Measurements from ENCODE around the gene REXO5. TPM values are rescaled to one million over a fixed set of nuclear protein-coding genes. Genes with fewer than 3 reads are reported as not detected.

The REXO5 gene
- total RNA-seq, 4 donors from 2014 or later = 2.2 to 6.9 (median 3.7) TPM

GRCh38 chr16:20782470-20782869, 23.9 kb upstream of the REXO5 start:
- Histone ChIP-seq H3K36me3 (peaks cover 0 to 14% of the 10 kb centered on the region in 2 donors), H3K4me3 (no peak overlapping the region), H3K27me3 (no peaks in the 10 kb centered on the region), H3K27ac (no peak overlapping the region), H3K9me3 (no peaks in the 10 kb centered on the region), H3K4me1 (no peaks in the 10 kb centered on the region)
- TF ChIP-seq POLR2AphosphoS5 (IDR thresholded peaks at IDR 0.05) (no peak), POLR2A (IDR thresholded peaks at IDR 0.05) (no peak), EP300 (IDR thresholded peaks at IDR 0.05) (no peak), CTCF (IDR thresholded peaks at IDR 0.05) (no peak)
- 92% methylated on average over 2 of the region's 2 CpGs; no CpG with 5 or more reads in 1 of the 2 donors for WGBS, 2 donors (ENCODE audit: low coverage in 1 of 2)
- ATAC-seq = no peak

GRCh38 chr16:20784204-20784603, 22.1 kb upstream of the REXO5 start:
- TF ChIP-seq POLR2A (IDR thresholded peaks at IDR 0.05) (no peak), EP300 (IDR thresholded peaks at IDR 0.05) (no peak), CTCF (IDR thresholded peaks at IDR 0.05) (no peak), POLR2AphosphoS5 (IDR thresholded peaks at IDR 0.05) (no peak)
- no peaks in the 10 kb centered on the region for H3K4me1 ChIP-seq
- H3K9me3 ChIP-seq = no peaks in the 10 kb centered on the region
- no peak for ATAC-seq
- H3K27ac ChIP-seq = no peak overlapping the region
- no peak overlapping the region for H3K4me3 ChIP-seq
- peaks cover 0 to 11% of the 10 kb centered on the region in 2 donors for H3K36me3 ChIP-seq
- H3K27me3 ChIP-seq = no peaks in the 10 kb centered on the region

- Histone ChIP-seq H3K36me3 (no peaks in the 10 kb centered on the region), H3K9me3 (no peaks in the 10 kb centered on the region), H3K4me3 (no peak overlapping the region), H3K4me1 (no peaks in the 10 kb centered on the region), H3K27ac (no peak overlapping the region), H3K27me3 (no peaks in the 10 kb centered on the region)
- TF ChIP-seq POLR2AphosphoS5 (IDR thresholded peaks at IDR 0.05) = no peak
- TF ChIP-seq EP300 (IDR thresholded peaks at IDR 0.05) = no peak
- TF ChIP-seq CTCF (IDR thresholded peaks at IDR 0.05) = no peak
- no peak for TF ChIP-seq POLR2A (IDR thresholded peaks at IDR 0.05)
- ATAC-seq = no peak
Observed at GRCh38 chr16:20789130-20789529, 17.2 kb upstream of the REXO5 start.

- TF ChIP-seq EP300 (IDR thresholded peaks at IDR 0.05) = no peak
- TF ChIP-seq POLR2A (IDR thresholded peaks at IDR 0.05) = no peak
- TF ChIP-seq POLR2AphosphoS5 (IDR thresholded peaks at IDR 0.05) = no peak
- TF ChIP-seq CTCF (IDR thresholded peaks at IDR 0.05) = no peak
- no peak for ATAC-seq
- no peaks in the 10 kb centered on the region for H3K9me3 ChIP-seq
- 69 to 73% methylated on average over 3 of the region's 5 CpGs for WGBS, 2 donors (ENCODE audit: low coverage in 1 of 2)
- peaks cover 0 to 15% of the 10 kb centered on the region in 2 donors for H3K36me3 ChIP-seq
- H3K27me3 ChIP-seq = no peaks in the 10 kb centered on the region
- H3K27ac ChIP-seq = no peak overlapping the region
- no peaks in the 10 kb centered on the region for H3K4me1 ChIP-seq
- H3K4me3 ChIP-seq = no peak overlapping the region
Observed at GRCh38 chr16:20791923-20792612, 14.3 kb upstream of the REXO5 start.

GRCh38 chr16:20798364-20798763, 8.0 kb upstream of the REXO5 start:
- Histone ChIP-seq H3K9me3 (no peaks in the 10 kb centered on the region), H3K4me1 (no peaks in the 10 kb centered on the region), H3K27ac (no peak overlapping the region), H3K4me3 (no peak overlapping the region), H3K27me3 (no peaks in the 10 kb centered on the region), H3K36me3 (peaks cover 5 to 41% of the 10 kb centered on the region in 2 donors)
- WGBS, 2 donors (ENCODE audit: low coverage in 1 of 2) = 63 to 90% methylated on average over 2 of the region's 2 CpGs
- no peak for TF ChIP-seq CTCF (IDR thresholded peaks at IDR 0.05)
- no peak for TF ChIP-seq EP300 (IDR thresholded peaks at IDR 0.05)
- TF ChIP-seq POLR2A (IDR thresholded peaks at IDR 0.05) = no peak
- TF ChIP-seq POLR2AphosphoS5 (IDR thresholded peaks at IDR 0.05) = no peak
- ATAC-seq = no peak
